K562 (cell line): Measurements from ENCODE around the gene PLXNB1. TPM values are rescaled to one million over a fixed set of nuclear protein-coding genes. Genes with fewer than 3 reads are reported as not detected.

ENCODE experiments used
- ATAC-seq: fragments of 200-7000 bp; cut with Tn5 transposase; 3 replicates; pipeline ENCODE4 v1.9.1; 2020; ENCODE audit warnings: moderate library complexity
- BruUV-seq: library from RNA; stranded (reverse); fragments of 400-500 nt; replicated peaks from 2 replicates; lab custom pipeline; 2021; lab: Mats Ljungman, UMichigan
- CTCF ChIA-PET: fragments of 300-600 bp; formaldehyde crosslinking; extraction: SDS; loops from one replicate; lab custom pipeline; 2021; ENCODE audit warnings: low intra/inter-chr PET ratio; lab: Yijun Ruan, JAX
- POLR2A ChIA-PET: fragments of 300-600, 350-650 bp; sonication (Branson Sonifier 250); formaldehyde crosslinking; extraction: SDS; loops from one replicate; lab custom pipeline; 2021; ENCODE audit warnings: antibody characterized with exemption, inconsistent platforms; lab: Yijun Ruan, JAX
- DNase-seq, 4 experiments: peaks; one replicate each; pipeline versions ENCODE4 v3.0.0 to v3.0.0-alpha.2; 2011 to 2018; ENCODE audit warnings: low spot score in 3 of 4, mixed read lengths in 3 of 4; ENCODE audit errors: extremely low read depth in 1 of 4
- FAIRE-seq: peaks from 2 replicates; lab custom pipeline; 2011; peaks lifted over from hg19 to GRCh38; lab: Jason Lieb, UNC
- H2AFZ ChIP-seq: 2 replicates; pipeline ENCODE4 v1.6.0; 2011; ENCODE audit warnings: low read depth, low read length, control low read depth, inconsistent platforms
- H3K27ac ChIP-seq: fragments of 200-600 bp; 3 replicates; pipeline ENCODE4 v1.8.0; 2011; ENCODE audit warnings: low read depth, mild to moderate bottlenecking, control low read depth, inconsistent platforms, low read length, moderate library complexity, mixed read lengths; ENCODE audit errors: extremely low read depth
- H3K27me3 ChIP-seq, 2 experiments: fragments of 300-600 bp in 1 of 2; 2 replicates in 1 of 2; 3 replicates in 1 of 2; pipeline versions ENCODE4 v1.6.0 to v1.8.0; 2011; ENCODE audit warnings: inconsistent platforms in 2 of 2, low read length in 2 of 2, mild to moderate bottlenecking in 1 of 2, mixed read lengths in 1 of 2, moderate library complexity in 1 of 2; ENCODE audit not compliant: control insufficient read depth in 2 of 2, insufficient read depth in 2 of 2
- H3K36me3 ChIP-seq: fragments of 300-600 bp; 3 replicates; pipeline ENCODE4 v1.8.0; 2011; ENCODE audit warnings: mild to moderate bottlenecking, low read length, inconsistent platforms; ENCODE audit not compliant: control insufficient read depth, insufficient read depth
- H3K4me1 ChIP-seq, 2 experiments: fragments of 200-600 bp in 1 of 2; replicated peaks in 1 of 2; 2 replicates in 1 of 2; 3 replicates in 1 of 2; pipeline versions ENCODE4 v1.5.1 to v1.8.0; 2011; ENCODE audit warnings: inconsistent platforms in 2 of 2, low read length in 2 of 2, mild to moderate bottlenecking in 1 of 2, mixed read lengths in 1 of 2, moderate library complexity in 1 of 2; ENCODE audit not compliant: control insufficient read depth in 2 of 2, insufficient read depth in 2 of 2
- H3K4me2 ChIP-seq: 2 replicates; pipeline ENCODE4 v1.6.1; 2011; ENCODE audit warnings: low read length, control low read depth, inconsistent platforms, mixed read lengths; ENCODE audit not compliant: insufficient read depth
- H3K4me3 ChIP-seq: fragments of 200-600 bp; sonication (generic), shearing (Covaris generic); 2 replicates; pipeline ENCODE4 v1.5.1; 2016; ENCODE audit warnings: control low read depth, inconsistent platforms
- H3K79me2 ChIP-seq: fragments of 200-600 bp; 3 replicates; pipeline ENCODE4 v1.8.0; 2011; ENCODE audit warnings: low read length, inconsistent platforms; ENCODE audit not compliant: control insufficient read depth, insufficient read depth
- H3K9ac ChIP-seq, 2 experiments: 2 replicates each; pipeline versions ENCODE4 v1.6.0 to v1.6.1; 2011; ENCODE audit warnings: low read depth in 2 of 2, low read length in 2 of 2, control low read depth in 1 of 2, inconsistent platforms in 1 of 2, mild to moderate bottlenecking in 1 of 2, mixed read lengths in 1 of 2; ENCODE audit not compliant: insufficient read depth in 1 of 2
- H3K9me1 ChIP-seq: one replicate; pipeline ENCODE4 v1.6.0; 2011; ENCODE audit warnings: inconsistent platforms, mild to moderate bottlenecking, low read length, moderate library complexity; ENCODE audit not compliant: control insufficient read depth, insufficient read depth
- H3K9me3 ChIP-seq: replicated peaks from 2 replicates; pipeline ENCODE4 v1.5.1; 2011; ENCODE audit warnings: low read depth, low read length, inconsistent platforms; ENCODE audit not compliant: control insufficient read depth, insufficient read depth
- H4K20me1 ChIP-seq: replicated peaks from 2 replicates; pipeline ENCODE4 v1.6.1; 2011; ENCODE audit warnings: low read length, inconsistent platforms, mixed read lengths; ENCODE audit not compliant: control insufficient read depth, insufficient read depth
- GTF2E2 ChIP-seq: fragments of 200-800 bp; sonication (Bioruptor generic); IDR thresholded peaks from 2 replicates; pipeline ENCODE4 v1.6.1; 2016; ENCODE audit warnings: missing genetic modification characterization, missing compliant biosample characterization
- KLF13 ChIP-seq: fragments of 450-650 bp; IDR thresholded peaks from 2 replicates; pipeline ENCODE4 v1.6.1; 2016; ENCODE audit warnings: missing genetic modification characterization, low read depth, mild to moderate bottlenecking, missing compliant biosample characterization, moderate library complexity, borderline replicate concordance
- MAX ChIP-seq: sonication (generic); formaldehyde crosslinking; IDR thresholded peaks from 2 replicates; pipeline ENCODE4 v1.9.0; 2022; ENCODE audit warnings: mild to moderate bottlenecking, missing genetic modification reagents
- MBD1 ChIP-seq: fragments of 250-450 bp; sonication (Bioruptor Pico); IDR thresholded peaks from 2 replicates; pipeline ENCODE4 v1.8.0; 2022; ENCODE audit warnings: inconsistent platforms
- RBM25 ChIP-seq: fragments of 200-400 bp; formaldehyde crosslinking; IDR thresholded peaks from 2 replicates; pipeline ENCODE4 v1.6.1; 2018; ENCODE audit warnings: low read length, low read depth, moderate library complexity; ENCODE audit not compliant: severe bottlenecking
- SNIP1 ChIP-seq: fragments of 450-650 bp; IDR thresholded peaks from 2 replicates; pipeline ENCODE4 v1.7.1; 2017; ENCODE audit warnings: low read depth, mild to moderate bottlenecking
- SRSF1 ChIP-seq: fragments of 200-400 bp; formaldehyde crosslinking; IDR thresholded peaks from 2 replicates; pipeline ENCODE4 v1.6.1; 2017; ENCODE audit warnings: mild to moderate bottlenecking, low read depth, low read length, moderate library complexity
- ZBTB40 ChIP-seq, 2 experiments: fragments of 450-650 bp in 1 of 2; sonication (generic) in 1 of 2; formaldehyde crosslinking in 1 of 2; IDR thresholded peaks; 2 replicates each; pipeline versions ENCODE4 v1.7.1 to v1.9.0; 2016 to 2022; ENCODE audit warnings: inconsistent platforms in 1 of 2, mild to moderate bottlenecking in 1 of 2, missing genetic modification reagents in 1 of 2
- ZNF282 ChIP-seq: sonication (generic); formaldehyde crosslinking; IDR thresholded peaks from 2 replicates; pipeline ENCODE4 v1.8.1; 2023; ENCODE audit warnings: missing genetic modification reagents
- WGBS: fragments of 100-300 bp; shearing (Covaris generic); methylation state at CpG from one replicate; pipeline ENCODE4 v1.1.6; 2016; ENCODE audit warnings: low coverage, mixed read lengths; ENCODE audit not compliant: insufficient coverage; ENCODE audit errors: missing lambda C conversion rate; 5-methylcytosine and 5-hydroxymethylcytosine counted together
- in situ Hi-C: fragments of 300-500 bp; cut with MboI; formaldehyde crosslinking; loops from 4 replicates; pipeline ENCODE4 v1.15.0; 2018; ENCODE audit warnings: inconsistent platforms, mixed read lengths
- intact Hi-C: fragments of 100-400 bp; cut with micrococcal nuclease; formaldehyde crosslinking; loops from 2 replicates; pipeline ENCODE4 v1.14.2; 2022
- polyA plus RNA-seq, 8 experiments: library from polyadenylated mRNA; depleted of rRNA in 4 of 8; stranded (reverse) in 5 of 8; unstranded in 3 of 8; fragments of >200 nt; fragmentation: Nextera tagmentation in 2 of 8; fragmentation: Illumina TruSeq in 1 of 8; extraction: Ambion mirVana in 2 of 8; extraction: Trizol in 1 of 8; gene quantifications; 2 replicates each; pipeline versions ENCODE4 v1.2.1 to v1.2.3, GENCODE V29; 2011 to 2014; ENCODE audit warnings: inconsistent platforms in 1 of 8, missing spikeins in 1 of 8
- total RNA-seq, 7 experiments: library from RNA; depleted of rRNA in 6 of 7; stranded (reverse); fragments of >200 nt in 6 of 7; fragmentation: Illumina TruSeq in 2 of 7; extraction: Trizol in 2 of 7; gene quantifications; 2 replicates each; pipeline versions ENCODE4 v1.2.1 to v1.2.3, GENCODE V29; 2011 to 2021; ENCODE audit warnings: low replicate concordance in 1 of 7

Gene PLXNB1
- total and polyA plus RNA-seq, 9 of the 15 experiments (the other 6 are each of a cell fraction or from before 2014, with no cell fraction given): 0.17 to 17.4 (median 6.0) TPM

GRCh38 chr3:48413086-48413485 is 16.8 kb downstream of the PLXNB1 start (continued):
- no peak for TF ChIP-seq GTF2E2

DNA sequence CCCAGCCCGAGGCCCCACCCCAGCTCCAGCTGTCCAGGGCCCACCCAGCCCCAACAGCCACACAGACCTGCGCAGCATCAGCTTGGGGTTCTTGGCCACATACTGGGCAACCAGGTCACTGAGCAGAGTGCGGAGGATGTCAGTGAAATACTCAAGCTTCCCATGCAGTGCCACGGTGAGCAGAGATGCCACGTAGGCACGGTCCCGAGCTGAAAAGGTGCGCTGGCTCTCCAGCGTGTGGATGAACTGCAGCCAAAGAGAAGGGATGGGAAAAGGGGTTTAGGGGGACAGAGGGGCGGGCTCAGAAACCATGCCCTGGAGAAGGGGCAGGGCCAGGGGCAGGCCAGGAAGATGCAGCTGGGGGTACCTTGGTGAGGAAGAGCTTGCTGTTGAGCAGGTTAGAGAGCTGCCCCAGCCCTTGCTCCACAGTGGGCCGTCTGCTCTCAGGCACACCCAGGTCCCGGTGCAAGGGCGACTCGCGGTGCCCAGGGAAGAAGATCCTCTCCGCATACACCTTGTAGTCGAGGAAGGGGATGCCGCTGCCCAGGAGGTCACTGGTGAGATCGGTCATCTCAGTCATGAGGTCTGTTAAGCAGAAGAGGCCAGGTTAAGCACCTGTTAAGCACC is 17.4 kb downstream of the PLXNB1 start:
- BruUV-seq: no TSS peak
- TF ChIP-seq SNIP1: no peak
- TF ChIP-seq MBD1 (CRISPR knock-in tag): no peak
- no peak for TF ChIP-seq SRSF1
- no peak for TF ChIP-seq ZBTB40 (IDR thresholded peaks at IDR 0.05)
- no peak for TF ChIP-seq ZBTB40 (CRISPR knock-in tag; IDR thresholded peaks at IDR 0.05)
- no peak for TF ChIP-seq ZNF282 (CRISPR knock-in tag)
- TF ChIP-seq KLF13 (tag): no peak
- TF ChIP-seq RBM25: no peak
- no peak for TF ChIP-seq MAX (CRISPR knock-in tag)

More for the DNA sequence above, 17.4 kb downstream of the PLXNB1 start:
- WGBS: 62% methylated on average over 11 of the region's 19 CpGs
- Histone ChIP-seq H2AFZ (no peak overlapping the region), H3K9me1 (no peaks in the 10 kb centered on the region), H3K4me3 (no peak overlapping the region), H4K20me1 (0 out of 2 replicates have a peak, but pooled peaks cover 6% of the 10 kb centered on the region), H3K4me1 (peaks cover 0 to 6% of the 10 kb centered on the region in 2 experiments; a peak in 1 of 5 replicates), H3K27ac (no peak overlapping the region), H3K79me2 (no peaks in the 10 kb centered on the region), H3K27me3 (no peaks in the 10 kb centered on the region), H3K4me2 (no peak overlapping the region), H3K9me3 (no peaks in the 10 kb centered on the region), H3K9ac (no peak overlapping the region), H3K36me3 (no peaks in the 10 kb centered on the region)
- no peak for DNase-seq
- CTCF ChIA-PET: no interaction called here
- no peak for ATAC-seq
- intact Hi-C loops (no loop called here), in situ Hi-C loops (no loop called here)
- POLR2A ChIA-PET: no interaction called here
- FAIRE-seq: no peak
